GM04503 (cell line): ENCODE data around the gene SSC5D.
"Not testable (repeated sequence)": the region's sequence is repeated elsewhere in the genome, so short reads cannot be mapped to it uniquely, and the experiment has no call there.

Experiments
- DNase-seq: peaks from one replicate; pipeline ENCODE4 v3.0.0-alpha.2; 2012; ENCODE audit warnings: low read depth

The SSC5D gene

GRCh38 chr19:55486971-55487923 lies 989 bp upstream of the SSC5D start:
- peak; percentile 89 for DNase-seq

GRCh38 chr19:55488986-55489710 lies 912 bp downstream of the SSC5D start:
- DNase-seq: no peak

- DNase-seq: no peak
These were observed 1.7 kb downstream of the SSC5D start for GRCh38 chr19:55489711-55490477.

- DNase-seq: no peak
These were observed 2.5 kb downstream of the SSC5D start for GRCh38 chr19:55490478-55491432.

- DNase-seq: no peak
These were observed 3.5 kb downstream of the SSC5D start for GRCh38 chr19:55491546-55492360.

GRCh38 chr19:55492362-55492944 lies 4.2 kb downstream of the SSC5D start:
- DNase-seq: no peak

GRCh38 chr19:55493052-55493644 lies 4.9 kb downstream of the SSC5D start:
- no peak for DNase-seq

- no peak for DNase-seq
These were observed 5.5 kb downstream of the SSC5D start for GRCh38 chr19:55493645-55494171.

- no peak for DNase-seq
These were observed 6.0 kb downstream of the SSC5D start for GRCh38 chr19:55494172-55494761.

GRCh38 chr19:55495646-55496349 lies 7.6 kb downstream of the SSC5D start:
- no peak for DNase-seq

GRCh38 chr19:55496820-55497219 lies 8.6 kb downstream of the SSC5D start:
- not testable (repeated sequence) for DNase-seq

GRCh38 chr19:55497763-55498162 lies 9.5 kb downstream of the SSC5D start:
- no peak for DNase-seq

GRCh38 chr19:55498246-55498840 lies 10.1 kb downstream of the SSC5D start:
- DNase-seq: no peak

GRCh38 chr19:55500368-55500952 lies 12.2 kb downstream of the SSC5D start:
- DNase-seq: no peak

GRCh38 chr19:55502197-55502952 lies 14.1 kb downstream of the SSC5D start:
- DNase-seq: no peak

- no peak for DNase-seq
These were observed 14.9 kb downstream of the SSC5D start for GRCh38 chr19:55503157-55503501.
